ENCODE data around the gene TMEM181. TPM values are rescaled to one million over a fixed set of nuclear protein-coding genes. Genes with fewer than 3 reads are reported as not detected.

The TMEM181 gene
- total and polyA plus RNA-seq, 2 donors (not counting 1 experiment from before 2014, with no cell fraction given): 35.6 to 36.0 TPM

GRCh38 chr6:158557927-158558326 is 2.0 kb upstream of the TMEM181 start:
- Histone ChIP-seq H3K9me3 (ENCODE audit: control insufficient read depth, insufficient read depth, low read depth, low read length) (no peaks in the 10 kb centered on the region), H3K27me3 (ENCODE audit: control insufficient read depth, insufficient read depth, low read length) (no peaks in the 10 kb centered on the region), H4K20me1 (ENCODE audit: control insufficient read depth, extremely low read depth, insufficient read depth, low read length) (peaks cover 2% of the 10 kb centered on the region), H3K4me1 (ENCODE audit: control insufficient read depth, extremely low read depth, insufficient read depth, low read length) (peaks cover 7% of the 10 kb centered on the region), H3K36me3 (ENCODE audit: control insufficient read depth, insufficient read depth, low read length) (no peaks in the 10 kb centered on the region), H3K4me3 (replicated peaks in 1 of 4; ENCODE audit: control extremely low read depth in 1 of 4, insufficient read depth in 1 of 4, low read depth in 3 of 4, low read length in 4 of 4) (no peak overlapping the region), H3K79me2 (ENCODE audit: control insufficient read depth, insufficient read depth, low read length) (peaks cover 22% of the 10 kb centered on the region), H3K9ac (ENCODE audit: insufficient read depth, low read length) (no peak overlapping the region), H3K4me2 (ENCODE audit: extremely low read depth, insufficient read depth, low read length) (no peak overlapping the region), H2AFZ (ENCODE audit: low read length) (no peak overlapping the region), H3K27ac (ENCODE audit: insufficient read depth, low read length) (no peak overlapping the region)
- no peak for DNase-seq (ENCODE audit: low read depth in 2 of 2)
- TF ChIP-seq, protein P1, sequence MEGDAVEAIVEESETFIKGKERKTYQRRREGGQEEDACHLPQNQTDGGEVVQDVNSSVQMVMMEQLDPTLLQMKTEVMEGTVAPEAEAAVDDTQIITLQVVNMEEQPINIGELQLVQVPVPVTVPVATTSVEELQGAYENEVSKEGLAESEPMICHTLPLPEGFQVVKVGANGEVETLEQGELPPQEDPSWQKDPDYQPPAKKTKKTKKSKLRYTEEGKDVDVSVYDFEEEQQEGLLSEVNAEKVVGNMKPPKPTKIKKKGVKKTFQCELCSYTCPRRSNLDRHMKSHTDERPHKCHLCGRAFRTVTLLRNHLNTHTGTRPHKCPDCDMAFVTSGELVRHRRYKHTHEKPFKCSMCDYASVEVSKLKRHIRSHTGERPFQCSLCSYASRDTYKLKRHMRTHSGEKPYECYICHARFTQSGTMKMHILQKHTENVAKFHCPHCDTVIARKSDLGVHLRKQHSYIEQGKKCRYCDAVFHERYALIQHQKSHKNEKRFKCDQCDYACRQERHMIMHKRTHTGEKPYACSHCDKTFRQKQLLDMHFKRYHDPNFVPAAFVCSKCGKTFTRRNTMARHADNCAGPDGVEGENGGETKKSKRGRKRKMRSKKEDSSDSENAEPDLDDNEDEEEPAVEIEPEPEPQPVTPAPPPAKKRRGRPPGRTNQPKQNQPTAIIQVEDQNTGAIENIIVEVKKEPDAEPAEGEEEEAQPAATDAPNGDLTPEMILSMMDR (conservative IDR thresholded peaks at IDR 0.05 in 1 of 2, IDR thresholded peaks at IDR 0.05 in 1 of 2; ENCODE audit: low read depth in 1 of 2, low read length in 2 of 2): no peak
- no peak for TF ChIP-seq EZH2 (IDR thresholded peaks at IDR 0.05; ENCODE audit: low read length, missing control alignments)

DNA sequence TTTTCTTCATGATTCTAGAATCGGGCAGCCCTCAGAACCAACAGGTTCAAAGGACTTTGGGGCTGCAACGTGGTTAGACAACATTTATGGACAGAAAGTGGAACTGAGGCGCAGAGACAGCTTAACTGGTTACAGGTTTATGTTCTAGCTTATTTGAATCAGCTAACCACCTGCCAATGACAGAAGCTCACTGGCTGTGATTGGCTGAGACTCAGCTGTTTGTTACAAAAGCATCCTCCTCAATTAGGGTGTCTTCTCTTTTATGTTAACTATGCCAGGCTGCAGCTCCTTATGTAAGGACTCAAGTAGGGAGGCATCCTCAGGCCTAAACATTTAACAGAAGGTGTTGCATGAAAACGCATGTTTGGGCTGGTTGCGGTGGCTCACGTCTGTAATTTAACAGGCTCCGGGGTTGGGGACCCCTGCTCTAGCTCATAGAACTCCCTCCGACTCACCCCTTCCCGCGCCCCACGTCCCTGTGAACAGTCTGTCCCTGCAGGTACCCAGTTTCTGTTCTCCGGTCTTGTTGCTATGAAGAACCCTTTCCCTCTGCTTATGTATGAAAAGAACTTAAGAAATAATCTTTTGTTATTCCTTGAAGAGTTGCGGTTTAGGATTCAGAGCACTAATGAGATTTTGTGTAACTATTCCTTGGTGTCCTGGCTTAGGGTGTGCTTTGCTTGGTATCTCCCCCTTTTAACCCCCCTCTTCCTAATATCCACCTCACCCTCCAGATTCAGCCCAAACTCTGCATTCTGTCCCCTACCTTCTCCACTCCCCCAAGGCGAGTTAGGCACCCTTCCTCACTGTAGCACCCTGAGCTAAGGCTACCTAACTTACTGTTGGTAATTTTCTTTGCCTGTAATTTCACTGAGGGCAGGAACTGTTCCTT is 1.2 kb upstream of the TMEM181 start:
- H2AFZ ChIP-seq (ENCODE audit: low read length): peak overlapping the region; percentile 96
- no peak overlapping the region for H3K27ac ChIP-seq (ENCODE audit: insufficient read depth, low read length)
- no peak overlapping the region for H3K4me3 ChIP-seq (replicated peaks in 1 of 4; ENCODE audit: control extremely low read depth in 1 of 4, insufficient read depth in 1 of 4, low read depth in 3 of 4, low read length in 4 of 4)
- peaks cover 2% of the 10 kb centered on the region for H4K20me1 ChIP-seq (ENCODE audit: control insufficient read depth, extremely low read depth, insufficient read depth, low read length)
- no peaks in the 10 kb centered on the region for H3K9me3 ChIP-seq (ENCODE audit: control insufficient read depth, insufficient read depth, low read depth, low read length)
- H3K9ac ChIP-seq (ENCODE audit: insufficient read depth, low read length): no peak overlapping the region
- TF ChIP-seq EZH2 (IDR thresholded peaks at IDR 0.05; ENCODE audit: low read length, missing control alignments): no peak
- TF ChIP-seq, protein P1 (conservative IDR thresholded peaks at IDR 0.05 in 1 of 2, IDR thresholded peaks at IDR 0.05 in 1 of 2; ENCODE audit: low read depth in 1 of 2, low read length in 2 of 2): no peak
- no peak overlapping the region for H3K4me2 ChIP-seq (ENCODE audit: extremely low read depth, insufficient read depth, low read length)
- no peaks in the 10 kb centered on the region for H3K27me3 ChIP-seq (ENCODE audit: control insufficient read depth, insufficient read depth, low read length)
- H3K79me2 ChIP-seq (ENCODE audit: control insufficient read depth, insufficient read depth, low read length): peaks cover 28% of the 10 kb centered on the region
- no peak for DNase-seq (ENCODE audit: low read depth in 2 of 2)
- no peaks in the 10 kb centered on the region for H3K36me3 ChIP-seq (ENCODE audit: control insufficient read depth, insufficient read depth, low read length)
- peaks cover 10% of the 10 kb centered on the region for H3K4me1 ChIP-seq (ENCODE audit: control insufficient read depth, extremely low read depth, insufficient read depth, low read length)

GRCh38 chr6:158559338-158559894 is 475 bp upstream of the TMEM181 start:
- H2AFZ ChIP-seq (ENCODE audit: low read length): peak overlapping the region; percentile 96
- no peak for DNase-seq (ENCODE audit: low read depth in 2 of 2)
- peak overlapping the region; percentile 81 for H3K4me2 ChIP-seq (ENCODE audit: extremely low read depth, insufficient read depth, low read length)
- H3K27me3 ChIP-seq (ENCODE audit: control insufficient read depth, insufficient read depth, low read length): no peaks in the 10 kb centered on the region
- H3K79me2 ChIP-seq (ENCODE audit: control insufficient read depth, insufficient read depth, low read length): peaks cover 35% of the 10 kb centered on the region
- peak overlapping the region; percentile 75 for H3K27ac ChIP-seq (ENCODE audit: insufficient read depth, low read length)
- H3K4me1 ChIP-seq (ENCODE audit: control insufficient read depth, extremely low read depth, insufficient read depth, low read length): peaks cover 10% of the 10 kb centered on the region
- no peaks in the 10 kb centered on the region for H3K9me3 ChIP-seq (ENCODE audit: control insufficient read depth, insufficient read depth, low read depth, low read length)
- no peak for TF ChIP-seq EZH2 (IDR thresholded peaks at IDR 0.05; ENCODE audit: low read length, missing control alignments)
- TF ChIP-seq, protein P1 (conservative IDR thresholded peaks at IDR 0.05 in 1 of 2, IDR thresholded peaks at IDR 0.05 in 1 of 2; ENCODE audit: low read depth in 1 of 2, low read length in 2 of 2): no peak
- no peaks in the 10 kb centered on the region for H3K36me3 ChIP-seq (ENCODE audit: control insufficient read depth, insufficient read depth, low read length)
- H3K4me3 ChIP-seq (replicated peaks in 1 of 4; ENCODE audit: control extremely low read depth in 1 of 4, insufficient read depth in 1 of 4, low read depth in 3 of 4, low read length in 4 of 4): peak overlapping the region; percentile 52 to 84 (median 68)
- peaks cover 5% of the 10 kb centered on the region for H4K20me1 ChIP-seq (ENCODE audit: control insufficient read depth, extremely low read depth, insufficient read depth, low read length)
- H3K9ac ChIP-seq (ENCODE audit: insufficient read depth, low read length): peak overlapping the region; percentile 89

Measured in fibroblast of lung (primary cell).